ENCODE measurements around the gene NPAT. TPM values are rescaled to one million over a fixed set of nuclear protein-coding genes. Genes with fewer than 3 reads are reported as not detected.
"Not testable (repeated sequence)": the region's sequence is repeated elsewhere in the genome, so short reads cannot be mapped to it uniquely, and the experiment has no call there.

NPAT gene
- total RNA-seq, 1 donor from 2014 or later = 8.4 TPM

DNA sequence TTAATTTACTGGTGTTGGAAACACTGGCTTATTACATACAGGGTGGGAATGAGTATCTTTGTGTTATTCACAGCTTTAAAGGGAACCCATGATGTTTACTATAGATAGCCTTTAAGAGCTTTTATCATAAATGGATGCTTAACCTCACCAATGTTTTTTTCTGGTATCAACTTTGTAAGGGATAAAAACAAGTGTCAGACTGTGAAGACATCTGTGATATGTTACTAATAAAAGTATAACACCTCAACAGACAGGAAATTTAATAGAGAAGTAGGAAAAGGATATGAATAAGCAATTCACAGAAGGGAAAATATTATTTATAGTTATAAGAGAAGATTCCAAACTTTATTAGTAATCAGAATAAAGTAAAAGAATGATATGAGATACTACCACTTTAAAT is 54.8 kb downstream of the NPAT start:
- H3K4me3 ChIP-seq (ENCODE audit: low read length in 3 of 3) = no peak overlapping the region
- peaks cover 3 to 28% (median 20%) of the 10 kb centered on the region in 3 donors for H3K36me3 ChIP-seq (ENCODE audit: control insufficient read depth in 3 of 3, insufficient read depth in 3 of 3, low read length in 3 of 3)
- no peaks in the 10 kb centered on the region for H3K27me3 ChIP-seq (ENCODE audit: control insufficient read depth in 3 of 3, insufficient read depth in 3 of 3, low read length in 3 of 3)
- H3K9me3 ChIP-seq (ENCODE audit: control insufficient read depth in 3 of 3, low read length in 3 of 3) = no peaks in the 10 kb centered on the region
- no peaks in the 10 kb centered on the region for H3K4me1 ChIP-seq (ENCODE audit: control insufficient read depth in 3 of 3, insufficient read depth in 3 of 3, low read length in 3 of 3)
- no peak overlapping the region for H3K9ac ChIP-seq (ENCODE audit: low read depth in 1 of 3, low read length in 3 of 3)
- H3K27ac ChIP-seq (ENCODE audit: low read depth, low read length) = no peak overlapping the region

GRCh38 chr11:108162878-108163277 is 59.6 kb downstream of the NPAT start:
- H3K27me3 ChIP-seq (ENCODE audit: control insufficient read depth in 3 of 3, insufficient read depth in 3 of 3, low read length in 3 of 3); H3K9ac ChIP-seq (ENCODE audit: low read depth in 1 of 3, low read length in 3 of 3); H3K4me1 ChIP-seq (ENCODE audit: control insufficient read depth in 3 of 3, insufficient read depth in 3 of 3, low read length in 3 of 3); H3K27ac ChIP-seq (ENCODE audit: low read depth, low read length); H3K4me3 ChIP-seq (ENCODE audit: low read length in 3 of 3); H3K9me3 ChIP-seq (ENCODE audit: control insufficient read depth in 3 of 3, low read length in 3 of 3): not testable (repeated sequence)
- H3K36me3 ChIP-seq (ENCODE audit: control insufficient read depth in 3 of 3, insufficient read depth in 3 of 3, low read length in 3 of 3) = peaks cover 7 to 45% (median 20%) of the 10 kb centered on the region in 3 donors

- H3K4me3 ChIP-seq (ENCODE audit: low read length in 3 of 3) = no peak overlapping the region
- no peak overlapping the region for H3K9ac ChIP-seq (ENCODE audit: low read depth in 1 of 3, low read length in 3 of 3)
- H3K27me3 ChIP-seq (ENCODE audit: control insufficient read depth in 3 of 3, insufficient read depth in 3 of 3, low read length in 3 of 3) = no peaks in the 10 kb centered on the region
- H3K36me3 ChIP-seq (ENCODE audit: control insufficient read depth in 3 of 3, insufficient read depth in 3 of 3, low read length in 3 of 3) = peaks cover 7 to 43% (median 16%) of the 10 kb centered on the region in 3 donors
- no peaks in the 10 kb centered on the region for H3K4me1 ChIP-seq (ENCODE audit: control insufficient read depth in 3 of 3, insufficient read depth in 3 of 3, low read length in 3 of 3)
- no peaks in the 10 kb centered on the region for H3K9me3 ChIP-seq (ENCODE audit: control insufficient read depth in 3 of 3, low read length in 3 of 3)
- H3K27ac ChIP-seq (ENCODE audit: low read depth, low read length) = no peak overlapping the region
Observed at GRCh38 chr11:108160970-108161566, 61.4 kb downstream of the NPAT start.

DNA sequence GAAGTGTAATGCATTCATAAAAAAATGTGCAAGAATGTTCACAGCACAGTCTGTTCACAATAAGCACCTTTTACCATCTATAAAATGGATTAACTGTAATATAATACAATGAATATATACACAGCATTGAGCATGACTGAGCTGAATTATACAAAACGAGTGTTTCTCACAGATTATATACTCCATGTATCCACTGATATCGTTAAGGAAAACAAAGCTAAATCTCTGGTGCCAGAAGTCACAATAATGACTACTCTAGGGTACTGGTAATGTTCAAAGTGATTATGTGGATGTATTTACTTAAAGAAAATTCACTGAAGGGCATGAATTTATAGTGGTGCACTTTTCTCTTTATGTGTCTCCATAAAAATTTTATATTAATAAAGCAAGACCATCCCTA is 67.8 kb downstream of the NPAT start:
- H3K9me3 ChIP-seq (ENCODE audit: control insufficient read depth in 3 of 3, low read length in 3 of 3) = no peaks in the 10 kb centered on the region
- H3K27me3 ChIP-seq (ENCODE audit: control insufficient read depth in 3 of 3, insufficient read depth in 3 of 3, low read length in 3 of 3) = no peaks in the 10 kb centered on the region
- H3K27ac ChIP-seq (ENCODE audit: low read depth, low read length) = no peak overlapping the region
- H3K4me1 ChIP-seq (ENCODE audit: control insufficient read depth in 3 of 3, insufficient read depth in 3 of 3, low read length in 3 of 3) = no peaks in the 10 kb centered on the region
- H3K9ac ChIP-seq (ENCODE audit: low read depth in 1 of 3, low read length in 3 of 3) = no peak overlapping the region
- H3K36me3 ChIP-seq (ENCODE audit: control insufficient read depth in 3 of 3, insufficient read depth in 3 of 3, low read length in 3 of 3) = peaks cover 14 to 46% (median 20%) of the 10 kb centered on the region in 3 donors
- no peak overlapping the region for H3K4me3 ChIP-seq (ENCODE audit: low read length in 3 of 3)

- Histone ChIP-seq H3K9ac (ENCODE audit: low read depth in 1 of 3, low read length in 3 of 3) (no peak overlapping the region), H3K27me3 (ENCODE audit: control insufficient read depth in 3 of 3, insufficient read depth in 3 of 3, low read length in 3 of 3) (no peaks in the 10 kb centered on the region), H3K36me3 (ENCODE audit: control insufficient read depth in 3 of 3, insufficient read depth in 3 of 3, low read length in 3 of 3) (peaks cover 38 to 75% (median 65%) of the 10 kb centered on the region in 3 donors), H3K4me3 (ENCODE audit: low read length in 3 of 3) (no peak overlapping the region), H3K9me3 (ENCODE audit: control insufficient read depth in 3 of 3, low read length in 3 of 3) (no peaks in the 10 kb centered on the region), H3K27ac (ENCODE audit: low read depth, low read length) (no peak overlapping the region), H3K4me1 (ENCODE audit: control insufficient read depth in 3 of 3, insufficient read depth in 3 of 3, low read length in 3 of 3) (no peaks in the 10 kb centered on the region)
Observed at GRCh38 chr11:108148556-108148955, 73.9 kb downstream of the NPAT start.

DNA sequence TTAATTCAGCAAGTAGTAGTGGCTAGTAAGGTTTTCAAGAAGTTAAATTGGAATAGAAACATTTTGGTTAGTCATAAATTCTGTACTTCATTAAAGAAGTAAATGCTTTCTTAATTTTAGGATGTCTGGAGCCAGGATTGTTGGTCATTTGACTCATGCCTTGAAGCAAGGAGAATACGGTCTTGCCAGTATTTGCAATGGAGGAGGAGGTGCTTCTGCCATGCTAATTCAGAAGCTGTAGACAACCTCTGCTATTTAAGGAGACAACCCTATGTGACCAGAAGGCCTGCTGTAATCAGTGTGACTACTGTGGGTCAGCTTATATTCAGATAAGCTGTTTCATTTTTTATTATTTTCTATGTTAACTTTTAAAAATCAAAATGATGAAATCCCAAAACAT is 75.3 kb downstream of the NPAT start:
- peaks cover 45 to 83% (median 80%) of the 10 kb centered on the region in 3 donors for H3K36me3 ChIP-seq (ENCODE audit: control insufficient read depth in 3 of 3, insufficient read depth in 3 of 3, low read length in 3 of 3)

GRCh38 chr11:108144615-108145014 is 77.8 kb downstream of the NPAT start:
- no peaks in the 10 kb centered on the region for H3K27me3 ChIP-seq (ENCODE audit: control insufficient read depth in 3 of 3, insufficient read depth in 3 of 3, low read length in 3 of 3)
- no peak overlapping the region for H3K27ac ChIP-seq (ENCODE audit: low read depth, low read length)
- H3K4me1 ChIP-seq (ENCODE audit: control insufficient read depth in 3 of 3, insufficient read depth in 3 of 3, low read length in 3 of 3) = no peaks in the 10 kb centered on the region
- no peak overlapping the region for H3K4me3 ChIP-seq (ENCODE audit: low read length in 3 of 3)
- no peaks in the 10 kb centered on the region for H3K9me3 ChIP-seq (ENCODE audit: control insufficient read depth in 3 of 3, low read length in 3 of 3)
- H3K36me3 ChIP-seq (ENCODE audit: control insufficient read depth in 3 of 3, insufficient read depth in 3 of 3, low read length in 3 of 3) = peaks cover 49 to 86% (median 85%) of the 10 kb centered on the region in 3 donors
- no peak overlapping the region for H3K9ac ChIP-seq (ENCODE audit: low read depth in 1 of 3, low read length in 3 of 3)

More for the DNA sequence above, 75.3 kb downstream of the NPAT start:
- Histone ChIP-seq H3K27me3 (ENCODE audit: control insufficient read depth in 3 of 3, insufficient read depth in 3 of 3, low read length in 3 of 3) (no peaks in the 10 kb centered on the region), H3K9me3 (ENCODE audit: control insufficient read depth in 3 of 3, low read length in 3 of 3) (no peaks in the 10 kb centered on the region), H3K4me3 (ENCODE audit: low read length in 3 of 3) (no peak overlapping the region), H3K27ac (ENCODE audit: low read depth, low read length) (no peak overlapping the region), H3K9ac (ENCODE audit: low read depth in 1 of 3, low read length in 3 of 3) (no peak overlapping the region), H3K4me1 (ENCODE audit: control insufficient read depth in 3 of 3, insufficient read depth in 3 of 3, low read length in 3 of 3) (no peaks in the 10 kb centered on the region)

GRCh38 chr11:108142304-108142703 is 80.1 kb downstream of the NPAT start:
- H3K4me3 ChIP-seq (ENCODE audit: low read length in 3 of 3) = no peak overlapping the region
- no peaks in the 10 kb centered on the region for H3K4me1 ChIP-seq (ENCODE audit: control insufficient read depth in 3 of 3, insufficient read depth in 3 of 3, low read length in 3 of 3)
- H3K36me3 ChIP-seq (ENCODE audit: control insufficient read depth in 3 of 3, insufficient read depth in 3 of 3, low read length in 3 of 3) = peaks cover 51 to 78% (median 73%) of the 10 kb centered on the region in 3 donors
- no peak overlapping the region for H3K27ac ChIP-seq (ENCODE audit: low read depth, low read length)
- no peaks in the 10 kb centered on the region for H3K27me3 ChIP-seq (ENCODE audit: control insufficient read depth in 3 of 3, insufficient read depth in 3 of 3, low read length in 3 of 3)
- no peak overlapping the region for H3K9ac ChIP-seq (ENCODE audit: low read depth in 1 of 3, low read length in 3 of 3)
- no peaks in the 10 kb centered on the region for H3K9me3 ChIP-seq (ENCODE audit: control insufficient read depth in 3 of 3, low read length in 3 of 3)

DNA sequence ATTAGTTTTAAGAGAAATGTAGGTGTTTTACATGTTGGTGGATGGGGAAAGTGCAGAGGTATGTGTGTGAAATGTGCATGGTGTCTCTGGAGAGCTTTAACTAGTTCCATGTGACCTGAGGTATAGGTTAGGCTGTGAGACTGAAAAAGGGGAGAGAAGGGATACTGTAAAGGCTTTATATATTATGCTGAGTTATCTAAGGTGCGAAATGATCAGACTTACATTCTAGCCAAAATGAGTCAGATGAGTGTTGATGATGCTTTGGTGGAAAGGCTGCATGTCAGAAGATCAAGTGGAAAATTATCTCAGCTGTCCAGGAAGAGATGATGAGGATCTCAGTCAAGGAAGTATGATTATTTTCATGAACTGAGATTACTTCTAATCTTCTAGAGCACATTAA is 85.2 kb downstream of the NPAT start:
- H3K4me1 ChIP-seq (ENCODE audit: control insufficient read depth in 3 of 3, insufficient read depth in 3 of 3, low read length in 3 of 3) = peaks cover 0 to 9% (median 3%) of the 10 kb centered on the region in 3 donors
- H3K9me3 ChIP-seq (ENCODE audit: control insufficient read depth in 3 of 3, low read length in 3 of 3) = no peaks in the 10 kb centered on the region
- no peak overlapping the region for H3K4me3 ChIP-seq (ENCODE audit: low read length in 3 of 3)
- no peak overlapping the region for H3K9ac ChIP-seq (ENCODE audit: low read depth in 1 of 3, low read length in 3 of 3)
- peaks cover 34 to 59% (median 48%) of the 10 kb centered on the region in 3 donors for H3K36me3 ChIP-seq (ENCODE audit: control insufficient read depth in 3 of 3, insufficient read depth in 3 of 3, low read length in 3 of 3)
- H3K27me3 ChIP-seq (ENCODE audit: control insufficient read depth in 3 of 3, insufficient read depth in 3 of 3, low read length in 3 of 3) = no peaks in the 10 kb centered on the region
- H3K27ac ChIP-seq (ENCODE audit: low read depth, low read length) = no peak overlapping the region

GRCh38 chr11:108135845-108136544 is 86.4 kb downstream of the NPAT start:
- no peaks in the 10 kb centered on the region for H3K27me3 ChIP-seq (ENCODE audit: control insufficient read depth in 3 of 3, insufficient read depth in 3 of 3, low read length in 3 of 3)
- H3K4me1 ChIP-seq (ENCODE audit: control insufficient read depth in 3 of 3, insufficient read depth in 3 of 3, low read length in 3 of 3) = peaks cover 0 to 9% (median 6%) of the 10 kb centered on the region in 3 donors
- H3K4me3 ChIP-seq (ENCODE audit: low read length in 3 of 3) = no peak overlapping the region
- no peak overlapping the region for H3K9ac ChIP-seq (ENCODE audit: low read depth in 1 of 3, low read length in 3 of 3)
- H3K36me3 ChIP-seq (ENCODE audit: control insufficient read depth in 3 of 3, insufficient read depth in 3 of 3, low read length in 3 of 3) = peaks cover 32 to 50% (median 40%) of the 10 kb centered on the region in 3 donors
- no peak overlapping the region for H3K27ac ChIP-seq (ENCODE audit: low read depth, low read length)
- no peaks in the 10 kb centered on the region for H3K9me3 ChIP-seq (ENCODE audit: control insufficient read depth in 3 of 3, low read length in 3 of 3)
